Astrocyte of the spinal cord (primary cell): Measurements from ENCODE around the gene CDHR5.

Source experiments
- DNase-seq: peaks from one replicate; pipeline ENCODE4 v3.0.0; 2011; ENCODE audit warnings: low read depth, low spot score
- H3K4me3 ChIP-seq: 2 replicates; pipeline ENCODE4 v1.5.1; 2011; ENCODE audit warnings: low read depth, mild to moderate bottlenecking, low read length, moderate library complexity
- in situ Hi-C: cut with HindIII; loops from 2 replicates; pipeline ENCODE4 v1.10.0; 2017; ENCODE audit warnings: low sequenced_read_pairs
- TF ChIP-seq, protein P1 (sequence below): IDR thresholded peaks from 2 replicates; pipeline ENCODE4 v1.5.1; 2012; ENCODE audit warnings: low read depth, mild to moderate bottlenecking, low read length, inconsistent platforms

CDHR5 gene

DNA sequence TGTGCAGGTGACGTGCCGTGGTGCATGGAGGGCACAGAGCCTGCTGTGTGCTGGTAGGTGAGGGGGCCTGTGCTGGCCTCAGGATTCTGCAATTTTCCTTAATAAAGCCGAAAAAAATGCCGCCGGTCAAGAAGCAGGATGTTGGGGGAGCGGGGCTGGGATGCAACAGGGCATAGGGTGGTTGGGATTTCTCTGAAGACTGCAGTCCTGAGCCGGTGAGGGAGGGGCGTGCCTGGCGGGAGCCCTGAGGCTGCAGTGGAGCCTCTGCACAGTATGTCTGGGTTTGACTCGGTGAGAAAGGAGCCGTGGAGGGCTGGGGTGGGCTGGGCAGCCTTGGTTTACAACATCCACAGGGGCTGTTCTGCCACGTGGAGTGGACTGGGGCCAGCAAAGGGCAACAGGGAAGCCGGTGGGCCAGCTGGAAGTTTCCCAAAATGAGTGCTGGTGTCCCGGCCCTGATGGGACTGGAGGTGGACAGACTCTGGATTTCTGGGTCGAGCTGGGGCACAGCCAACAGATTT lies 1.3 kb downstream of the CDHR5 start:
- no peak for DNase-seq
- H3K4me3 ChIP-seq: no peak overlapping the region
- TF ChIP-seq, protein P1, sequence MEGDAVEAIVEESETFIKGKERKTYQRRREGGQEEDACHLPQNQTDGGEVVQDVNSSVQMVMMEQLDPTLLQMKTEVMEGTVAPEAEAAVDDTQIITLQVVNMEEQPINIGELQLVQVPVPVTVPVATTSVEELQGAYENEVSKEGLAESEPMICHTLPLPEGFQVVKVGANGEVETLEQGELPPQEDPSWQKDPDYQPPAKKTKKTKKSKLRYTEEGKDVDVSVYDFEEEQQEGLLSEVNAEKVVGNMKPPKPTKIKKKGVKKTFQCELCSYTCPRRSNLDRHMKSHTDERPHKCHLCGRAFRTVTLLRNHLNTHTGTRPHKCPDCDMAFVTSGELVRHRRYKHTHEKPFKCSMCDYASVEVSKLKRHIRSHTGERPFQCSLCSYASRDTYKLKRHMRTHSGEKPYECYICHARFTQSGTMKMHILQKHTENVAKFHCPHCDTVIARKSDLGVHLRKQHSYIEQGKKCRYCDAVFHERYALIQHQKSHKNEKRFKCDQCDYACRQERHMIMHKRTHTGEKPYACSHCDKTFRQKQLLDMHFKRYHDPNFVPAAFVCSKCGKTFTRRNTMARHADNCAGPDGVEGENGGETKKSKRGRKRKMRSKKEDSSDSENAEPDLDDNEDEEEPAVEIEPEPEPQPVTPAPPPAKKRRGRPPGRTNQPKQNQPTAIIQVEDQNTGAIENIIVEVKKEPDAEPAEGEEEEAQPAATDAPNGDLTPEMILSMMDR: no peak
- in situ Hi-C loops: no loop called here

DNA sequence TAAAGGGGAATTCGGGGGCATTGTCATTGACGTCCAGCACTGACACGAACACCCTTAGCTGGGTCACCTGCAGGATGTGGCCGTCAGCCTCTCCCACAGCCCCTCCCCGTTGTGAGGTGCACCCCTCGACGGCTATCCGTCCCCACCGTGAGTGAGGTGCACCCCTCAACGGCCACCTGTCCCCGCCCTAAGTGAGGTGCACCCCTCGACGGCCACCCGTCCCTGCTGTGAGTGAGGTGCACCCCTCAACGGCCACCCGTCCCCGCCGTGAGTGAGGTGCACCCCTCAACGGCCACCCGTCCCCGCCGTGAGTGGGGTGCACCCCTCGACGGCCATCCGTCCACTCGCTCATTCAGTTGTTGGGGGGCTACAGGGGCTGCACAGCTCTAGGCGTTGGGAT lies 2.9 kb downstream of the CDHR5 start:
- TF ChIP-seq, protein P1: no peak
- no peak for DNase-seq
- no peak overlapping the region for H3K4me3 ChIP-seq
- in situ Hi-C loops: no loop called here

DNA sequence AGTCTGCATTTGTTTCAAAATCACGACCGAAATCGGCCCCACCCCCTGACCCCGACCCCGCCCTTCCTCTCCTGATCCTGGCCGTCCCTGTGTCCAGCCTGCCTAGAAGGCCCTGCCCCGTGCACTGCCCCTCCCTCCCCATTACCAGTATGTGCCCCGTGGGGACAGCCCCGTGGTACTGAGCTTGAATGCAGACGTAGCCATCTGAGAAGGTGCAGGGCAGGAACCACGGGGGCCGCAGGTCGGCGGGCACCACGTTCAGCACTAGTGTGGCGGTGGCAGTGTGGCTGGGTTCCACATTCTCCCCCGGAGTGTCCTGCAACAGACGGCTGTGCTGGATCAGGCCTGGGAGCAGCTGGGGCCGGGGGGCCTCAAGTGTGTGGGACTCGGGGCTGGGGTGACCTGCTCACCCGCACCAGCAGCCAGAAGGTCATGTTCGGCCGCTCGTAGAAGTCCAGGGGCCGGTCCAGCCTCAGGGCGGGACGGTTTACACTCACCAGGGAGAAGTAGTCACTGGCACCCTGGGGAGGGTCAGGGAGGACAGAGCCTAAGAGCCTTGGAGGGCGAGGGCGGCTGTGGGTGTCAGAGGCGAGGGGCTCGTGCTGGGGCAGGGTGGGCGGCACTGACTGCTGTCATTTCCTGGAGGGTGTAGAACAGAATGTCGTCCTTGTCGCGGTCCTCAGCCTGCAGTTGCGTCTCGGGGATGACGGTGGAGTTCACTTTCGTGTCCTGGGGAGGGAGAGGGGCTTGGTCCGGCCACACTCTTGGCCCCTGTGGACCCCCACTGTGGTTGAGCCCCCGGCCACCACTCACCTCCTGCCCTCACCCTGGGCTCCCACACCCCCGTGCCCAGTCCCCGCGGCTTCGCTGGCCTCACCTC lies 3.6 kb downstream of the CDHR5 start:
- no peak overlapping the region for H3K4me3 ChIP-seq
- TF ChIP-seq, protein P1: no peak
- in situ Hi-C loops: no loop called here
- no peak for DNase-seq

DNA sequence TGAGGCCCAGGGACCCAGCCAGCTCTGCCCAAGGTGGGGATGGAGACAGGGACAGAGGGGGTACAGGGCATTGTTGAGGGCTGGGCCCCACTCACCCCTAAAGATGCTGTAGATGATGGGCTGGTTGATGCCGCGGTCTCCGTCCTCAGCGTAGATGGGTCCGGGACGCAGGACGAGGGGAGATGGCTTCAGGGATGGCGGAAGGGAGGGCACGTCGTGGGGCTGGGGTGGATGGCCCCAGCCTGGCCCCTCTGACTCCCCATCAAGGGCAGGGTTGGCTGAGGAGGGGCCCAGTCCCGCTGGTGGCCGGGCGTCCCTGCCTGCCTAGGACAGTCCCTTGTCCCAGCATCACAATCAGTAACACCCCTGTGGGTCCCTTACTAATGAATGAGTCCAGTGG lies 4.6 kb downstream of the CDHR5 start:
- in situ Hi-C loops: no loop called here
- DNase-seq: no peak
- TF ChIP-seq, protein P1: no peak
- no peak overlapping the region for H3K4me3 ChIP-seq

- no peak overlapping the region for H3K4me3 ChIP-seq
- TF ChIP-seq, protein P1: no peak
- DNase-seq: no peak
- in situ Hi-C loops: no loop called here
These were observed 5.1 kb downstream of the CDHR5 start for GRCh38 chr11:619628-620050.

DNA sequence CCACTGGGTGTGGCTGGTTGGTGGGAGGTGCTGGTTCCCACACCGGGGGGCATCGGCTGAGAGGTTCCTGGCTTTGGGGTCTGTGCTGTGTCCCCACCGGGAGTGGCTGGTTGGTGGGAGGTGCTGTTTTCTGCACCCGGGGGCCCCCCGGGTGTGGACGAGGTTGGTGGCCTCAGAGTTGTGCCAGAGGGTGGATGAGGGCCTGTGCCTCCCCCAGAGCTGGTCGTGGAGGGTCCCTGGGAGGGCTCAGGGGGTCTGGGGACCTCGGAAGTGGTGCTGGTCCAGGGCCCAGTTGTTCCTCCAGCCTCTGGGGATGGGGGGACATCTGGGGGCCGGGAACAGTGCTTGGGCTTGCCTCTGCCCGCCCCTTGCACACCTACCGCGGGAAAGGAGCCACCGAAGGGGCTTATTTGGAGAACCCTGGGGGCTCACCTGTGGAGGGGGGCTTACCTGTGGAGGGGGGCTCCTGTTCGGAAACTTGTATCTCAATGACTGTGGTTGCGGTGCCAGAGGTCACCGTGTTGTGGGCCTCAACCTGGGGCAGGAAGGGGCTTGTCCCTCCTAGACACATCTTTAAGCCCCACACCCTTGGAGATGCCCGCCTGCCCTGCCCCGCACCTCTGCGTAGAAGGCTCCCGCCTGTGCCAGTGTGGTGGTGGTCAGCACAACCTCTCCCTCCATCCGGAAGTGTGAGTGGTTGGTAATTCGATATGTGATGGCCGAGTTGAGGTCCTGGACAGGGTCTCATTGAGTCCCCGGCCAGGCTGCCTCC lies 5.7 kb downstream of the CDHR5 start:
- H3K4me3 ChIP-seq: no peak overlapping the region
- TF ChIP-seq, protein P1: no peak
- in situ Hi-C loops: no loop called here
- no peak for DNase-seq
